HL-60 (cell line): ENCODE measurements around the gene PGBD1.

ENCODE experiments used
- DNase-seq, 2 experiments: peaks; one replicate each; pipeline ENCODE4 v3.0.0-alpha.2; 2010 to 2020; ENCODE audit warnings: low read depth in 1 of 2, low spot score in 1 of 2
- H3K27ac ChIP-seq: fragments of 250-450 bp; sonication (Bioruptor Pico); replicated peaks from 2 replicates; pipeline ENCODE4 v1.5.1; 2020; ENCODE audit warnings: mild to moderate bottlenecking, moderate library complexity
- H3K27me3 ChIP-seq: fragments of 250-450 bp; sonication (Bioruptor Pico); 2 replicates; pipeline ENCODE4 v1.5.1; 2021; ENCODE audit warnings: mild to moderate bottlenecking, moderate library complexity; ENCODE audit not compliant: insufficient read depth, poor library complexity, severe bottlenecking
- H3K4me3 ChIP-seq: replicated peaks from 2 replicates; pipeline ENCODE4 v1.5.1; 2011; ENCODE audit warnings: mild to moderate bottlenecking, control low read depth, low read length; ENCODE audit not compliant: insufficient read depth
- CTCF ChIP-seq: IDR thresholded peaks from one replicate; pipeline ENCODE4 v1.5.1; 2011; ENCODE audit warnings: low read length, control low read depth, inconsistent platforms; ENCODE audit not compliant: insufficient read depth
- GABPA ChIP-seq: IDR thresholded peaks from 2 replicates; pipeline ENCODE4 v1.6.1; 2012; ENCODE audit warnings: low read depth
- POLR2AphosphoS5 ChIP-seq: IDR thresholded peaks from 2 replicates; pipeline ENCODE4 v1.6.1; 2012; ENCODE audit warnings: low read depth
- SPI1 ChIP-seq: IDR thresholded peaks from 2 replicates; pipeline ENCODE4 v1.6.1; 2012; ENCODE audit warnings: low read depth, mild to moderate bottlenecking, borderline replicate concordance
- TF ChIP-seq, protein P1 (sequence below): IDR thresholded peaks from 2 replicates; pipeline ENCODE4 v1.6.1; 2012; ENCODE audit warnings: low read depth; ENCODE audit not compliant: insufficient replicate concordance

Gene PGBD1

DNA sequence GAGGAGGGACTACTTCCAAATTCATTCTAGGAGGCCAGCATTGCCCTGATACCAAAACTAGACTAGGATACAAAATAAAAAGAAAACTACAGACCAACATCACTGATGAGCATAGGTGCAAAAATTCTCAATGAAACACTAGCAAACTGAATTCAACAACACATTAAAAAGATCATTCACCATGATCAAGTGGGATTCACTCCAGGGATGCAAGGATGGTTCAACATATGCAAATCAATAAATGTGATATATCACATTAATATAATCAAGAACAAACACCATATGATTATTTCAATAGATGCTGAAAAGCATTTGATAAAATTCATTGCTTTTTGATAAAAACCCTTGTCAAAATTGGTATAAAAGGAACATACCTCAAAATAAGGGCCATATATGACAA, 10.2 kb downstream of the PGBD1 start:
- no peaks in the 10 kb centered on the region for H3K27me3 ChIP-seq
- H3K27ac ChIP-seq = no peak overlapping the region
- TF ChIP-seq GABPA = no peak
- no peak for TF ChIP-seq POLR2AphosphoS5
- TF ChIP-seq, protein P1, sequence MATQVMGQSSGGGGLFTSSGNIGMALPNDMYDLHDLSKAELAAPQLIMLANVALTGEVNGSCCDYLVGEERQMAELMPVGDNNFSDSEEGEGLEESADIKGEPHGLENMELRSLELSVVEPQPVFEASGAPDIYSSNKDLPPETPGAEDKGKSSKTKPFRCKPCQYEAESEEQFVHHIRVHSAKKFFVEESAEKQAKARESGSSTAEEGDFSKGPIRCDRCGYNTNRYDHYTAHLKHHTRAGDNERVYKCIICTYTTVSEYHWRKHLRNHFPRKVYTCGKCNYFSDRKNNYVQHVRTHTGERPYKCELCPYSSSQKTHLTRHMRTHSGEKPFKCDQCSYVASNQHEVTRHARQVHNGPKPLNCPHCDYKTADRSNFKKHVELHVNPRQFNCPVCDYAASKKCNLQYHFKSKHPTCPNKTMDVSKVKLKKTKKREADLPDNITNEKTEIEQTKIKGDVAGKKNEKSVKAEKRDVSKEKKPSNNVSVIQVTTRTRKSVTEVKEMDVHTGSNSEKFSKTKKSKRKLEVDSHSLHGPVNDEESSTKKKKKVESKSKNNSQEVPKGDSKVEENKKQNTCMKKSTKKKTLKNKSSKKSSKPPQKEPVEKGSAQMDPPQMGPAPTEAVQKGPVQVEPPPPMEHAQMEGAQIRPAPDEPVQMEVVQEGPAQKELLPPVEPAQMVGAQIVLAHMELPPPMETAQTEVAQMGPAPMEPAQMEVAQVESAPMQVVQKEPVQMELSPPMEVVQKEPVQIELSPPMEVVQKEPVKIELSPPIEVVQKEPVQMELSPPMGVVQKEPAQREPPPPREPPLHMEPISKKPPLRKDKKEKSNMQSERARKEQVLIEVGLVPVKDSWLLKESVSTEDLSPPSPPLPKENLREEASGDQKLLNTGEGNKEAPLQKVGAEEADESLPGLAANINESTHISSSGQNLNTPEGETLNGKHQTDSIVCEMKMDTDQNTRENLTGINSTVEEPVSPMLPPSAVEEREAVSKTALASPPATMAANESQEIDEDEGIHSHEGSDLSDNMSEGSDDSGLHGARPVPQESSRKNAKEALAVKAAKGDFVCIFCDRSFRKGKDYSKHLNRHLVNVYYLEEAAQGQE = no peak
- no peak for TF ChIP-seq CTCF
- TF ChIP-seq SPI1 = no peak
- no peak for DNase-seq
- no peak overlapping the region for H3K4me3 ChIP-seq

DNA sequence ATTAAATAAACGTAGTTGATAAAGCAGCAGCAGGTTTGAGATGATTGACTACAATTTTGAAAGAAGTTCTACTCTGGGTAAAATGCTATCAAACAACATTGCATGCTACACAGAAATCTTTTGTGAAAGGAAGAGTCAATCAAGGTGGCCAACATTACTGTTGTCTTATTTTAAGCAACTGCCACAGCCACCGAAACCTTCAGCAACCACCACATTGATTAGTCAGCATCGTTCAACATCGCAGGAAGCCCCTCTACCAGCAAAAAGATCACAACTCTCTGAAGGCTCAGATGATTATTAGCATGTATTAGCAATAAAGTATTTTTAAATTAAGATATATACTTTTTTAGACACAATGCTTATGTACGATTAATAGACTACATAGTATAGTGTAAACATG, 14.0 kb downstream of the PGBD1 start:
- Histone ChIP-seq H3K4me3 (no peak overlapping the region), H3K27me3 (no peaks in the 10 kb centered on the region), H3K27ac (no peak overlapping the region)
- no peak for DNase-seq
- TF ChIP-seq CTCF (no peak), GABPA (no peak), SPI1 (no peak), POLR2AphosphoS5 (no peak)
- TF ChIP-seq, protein P1 = no peak

GRCh38 chr6:28296520-28297060, 15.2 kb downstream of the PGBD1 start:
- TF ChIP-seq POLR2AphosphoS5 = no peak
- TF ChIP-seq CTCF = no peak
- TF ChIP-seq, protein P1 = no peak
- no peak for TF ChIP-seq SPI1
- TF ChIP-seq GABPA = no peak

More at GRCh38 chr6:28296520-28297060, 15.2 kb downstream of the PGBD1 start:
- no peak overlapping the region for H3K4me3 ChIP-seq
- no peak overlapping the region for H3K27ac ChIP-seq
- H3K27me3 ChIP-seq = no peaks in the 10 kb centered on the region
- no peak for DNase-seq
